Heart right ventricle (tissue), 16 donors: ENCODE results near the gene MAML2. TPM values are rescaled to one million over a fixed set of nuclear protein-coding genes. Genes with fewer than 3 reads are reported as not detected.

ENCODE experiments used
- ATAC-seq, 8 donors: fragments of 200-7000 bp; cut with Tn5 transposase; one replicate each; pipeline ENCODE4 v1.9.1; 2020; ENCODE audit warnings: mild to moderate bottlenecking in 8 of 8, moderate library complexity in 8 of 8, moderate number of reproducible peaks in 1 of 8
- DNase-seq, 2 donors: peaks; one replicate each; pipeline ENCODE4 v3.0.0-alpha.2; 2020
- H3K27ac ChIP-seq, 10 donors: fragments of 200-600 bp; sonication (generic) in 2 of 10; one replicate each; pipeline versions ENCODE4 v1.5.0 to v1.8.0; 2020 to 2022; ENCODE audit warnings: mild to moderate bottlenecking in 3 of 10
- H3K27me3 ChIP-seq, 7 donors: fragments of 200-600 bp; one replicate each; pipeline ENCODE4 v1.8.0; 2021 to 2022; ENCODE audit warnings: mild to moderate bottlenecking in 2 of 7
- H3K36me3 ChIP-seq, 9 donors: fragments of 200-600 bp; sonication (generic) in 1 of 9; one replicate each; pipeline versions ENCODE4 v1.5.0 to v1.8.0; 2020 to 2022; ENCODE audit warnings: mild to moderate bottlenecking in 2 of 9
- H3K4me1 ChIP-seq, 9 donors: fragments of 200-600 bp; sonication (generic) in 1 of 9; one replicate each; pipeline versions ENCODE4 v1.5.0 to v1.8.0; 2020 to 2022; ENCODE audit warnings: mild to moderate bottlenecking in 4 of 9
- H3K4me3 ChIP-seq, 10 donors: fragments of 200-600 bp; sonication (generic) in 2 of 10; one replicate each; pipeline versions ENCODE4 v1.5.0 to v1.8.0; 2020 to 2022; ENCODE audit warnings: mild to moderate bottlenecking in 7 of 10, moderate library complexity in 2 of 10
- H3K9me3 ChIP-seq, 11 donors: fragments of 200-600 bp in 10 of 11; sonication (generic) in 2 of 11; one replicate each; pipeline versions ENCODE4 v1.5.0 to v1.8.0; 2013 to 2022; ENCODE audit warnings: mild to moderate bottlenecking in 2 of 11, control low read depth in 1 of 11, moderate library complexity in 1 of 11
- WGBS, 2 donors: extraction: QIAGEN DNeasy Blood & Tissue Kit; methylation state at CpG; one replicate each; pipeline ENCODE4 v1.1.7; 2013; ENCODE audit warnings: inconsistent platforms in 1 of 2; 5-methylcytosine and 5-hydroxymethylcytosine counted together
- intact Hi-C, 10 donors: fragments of 100-400 bp; cut with DNase I; formaldehyde crosslinking; loops; one replicate each; pipeline versions ENCODE4 v1.11.1 to v1.14.2; 2022
- polyA plus RNA-seq, 2 donors: library from polyadenylated mRNA; stranded (reverse); fragments of 200-250 nt; gene quantifications; one replicate each; pipeline ENCODE4 v1.2.3, GENCODE V29; 2013
- total RNA-seq, 10 donors: library from RNA; stranded (reverse); fragmentation: NEBNext Ultra II Directional in 3 of 10; extraction: Animal tissue kit (Norgen Biotek cat#: 25700) in 3 of 10; gene quantifications; one replicate each; pipeline versions ENCODE4 v1.2.1 to v1.2.4, GENCODE V29; 2021 to 2023
- TF ChIP-seq, protein P1 (sequence below), 9 donors: fragments of 200-600 bp; sonication (generic) in 2 of 9; IDR thresholded peaks; one replicate each; pipeline versions ENCODE4 v1.5.0 to v1.8.0; 2021 to 2022; ENCODE audit warnings: antibody characterized with exemption in 9 of 9, mild to moderate bottlenecking in 5 of 9, moderate library complexity in 1 of 9
- donor health status: Arrhythmogenic right ventricular cardiomyopathy.
- donor health status: ischemic (EF 13 %, LVEDD 7.1; RV severe dilation, severe dysfunction).
- donor health status: healthy with polysubstance abuse.
- donor health status: DM: no; HTN: yes; CAD: no.
- donor health status: DM: no; HTN: no; CAD: no.
- donor health status: ischemic (EF 25% LVEDD 6.9; RV normal size, moderate dysfunction).
- donor health status: ischemic (EF 25% LVEDD 5.7; RV mildly dilated, moderate dysfunction).
- donor health status: healthy.
- donor health status: DM: yes; HTN: yes; CAD: no.
- donor health status: Ischemic cardiomyopathy.
- donor health status: ischemic (EF 35%, LVEDD 5.7; RV mildly dilated, moderate dysfunction).
- donor health status: nonischemic (EF 11% LVEDD 7.7; RV severe dilation, severe dysfunction).
- donor health status: DM: yes; HTN: yes; CAD: no.
- donor health status: PGD.
- donor health status: ischemic (EF 29% LVEDD 5.4; RV normal size, mild dysfunction).
- donor health status: nonischemic (EF 23%, LVEDD 6.1; RV moderate dilation, normal function).

MAML2 gene
- total and polyA plus RNA-seq, 12 donors = 1.3 to 6.1 (median 4.1) TPM

DNA sequence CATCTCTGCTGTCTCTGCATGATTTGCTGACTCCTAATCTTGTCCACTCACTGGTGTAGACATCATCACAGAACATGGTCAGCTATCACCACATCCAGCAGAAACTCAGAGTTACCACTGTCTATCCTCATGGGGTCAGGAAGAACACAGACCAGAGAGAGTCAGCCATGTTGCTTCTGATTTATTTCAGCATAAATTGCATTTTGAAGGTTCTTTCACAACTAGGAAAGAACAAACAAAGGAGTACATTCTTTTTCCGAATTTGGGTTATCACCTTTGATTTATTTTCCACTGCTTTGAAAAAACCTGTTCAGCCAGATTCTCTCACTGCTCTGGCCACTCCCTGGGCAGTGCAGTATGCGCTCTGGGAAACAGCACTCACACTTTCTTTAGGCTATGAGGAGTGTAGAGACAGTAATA lies 247.1 kb downstream of the MAML2 start:
- H3K27me3 ChIP-seq = no peaks in the 10 kb centered on the region
- H3K36me3 ChIP-seq = peaks cover 0 to 16% (median 0%) of the 10 kb centered on the region in 9 donors
- DNase-seq (no peak), ATAC-seq (no peak)
- H3K4me1 ChIP-seq = peaks cover 0 to 37% (median 16%) of the 10 kb centered on the region in 9 donors
- no peak overlapping the region for H3K27ac ChIP-seq
- TF ChIP-seq, protein P1, sequence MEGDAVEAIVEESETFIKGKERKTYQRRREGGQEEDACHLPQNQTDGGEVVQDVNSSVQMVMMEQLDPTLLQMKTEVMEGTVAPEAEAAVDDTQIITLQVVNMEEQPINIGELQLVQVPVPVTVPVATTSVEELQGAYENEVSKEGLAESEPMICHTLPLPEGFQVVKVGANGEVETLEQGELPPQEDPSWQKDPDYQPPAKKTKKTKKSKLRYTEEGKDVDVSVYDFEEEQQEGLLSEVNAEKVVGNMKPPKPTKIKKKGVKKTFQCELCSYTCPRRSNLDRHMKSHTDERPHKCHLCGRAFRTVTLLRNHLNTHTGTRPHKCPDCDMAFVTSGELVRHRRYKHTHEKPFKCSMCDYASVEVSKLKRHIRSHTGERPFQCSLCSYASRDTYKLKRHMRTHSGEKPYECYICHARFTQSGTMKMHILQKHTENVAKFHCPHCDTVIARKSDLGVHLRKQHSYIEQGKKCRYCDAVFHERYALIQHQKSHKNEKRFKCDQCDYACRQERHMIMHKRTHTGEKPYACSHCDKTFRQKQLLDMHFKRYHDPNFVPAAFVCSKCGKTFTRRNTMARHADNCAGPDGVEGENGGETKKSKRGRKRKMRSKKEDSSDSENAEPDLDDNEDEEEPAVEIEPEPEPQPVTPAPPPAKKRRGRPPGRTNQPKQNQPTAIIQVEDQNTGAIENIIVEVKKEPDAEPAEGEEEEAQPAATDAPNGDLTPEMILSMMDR (IDR thresholded peaks at IDR 0.05) = no peak
- intact Hi-C loops = no loop called here
- H3K4me3 ChIP-seq = no peak overlapping the region
- no peaks in the 10 kb centered on the region for H3K9me3 ChIP-seq
- 80 to 85% methylated on average over 2 of the region's 2 CpGs for WGBS, 2 donors

DNA sequence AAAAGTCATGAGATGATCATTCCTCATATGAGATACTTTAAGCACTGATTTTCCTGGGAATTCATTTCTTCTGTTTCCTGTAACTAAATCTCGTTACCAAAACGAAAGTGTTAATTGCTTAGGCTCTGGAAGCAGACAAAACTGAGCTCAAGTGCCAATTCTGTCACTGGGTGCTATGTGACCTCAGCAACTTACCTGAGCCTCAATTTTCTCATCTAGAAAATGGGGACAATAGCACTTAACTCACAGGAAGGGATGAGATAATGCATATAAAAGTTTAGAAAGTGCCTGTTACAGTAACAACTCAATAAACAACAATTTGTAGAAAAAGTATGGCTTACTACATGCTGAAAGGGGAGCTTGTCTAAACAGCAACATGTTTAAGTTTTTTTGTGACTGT lies 248.8 kb downstream of the MAML2 start:
- H3K27me3 ChIP-seq = no peaks in the 10 kb centered on the region
- no peak overlapping the region for H3K27ac ChIP-seq
- WGBS, 2 donors = 63 to 77% methylated on average over 2 of the region's 2 CpGs
- peaks cover 0 to 18% (median 0%) of the 10 kb centered on the region in 9 donors for H3K36me3 ChIP-seq
- no peak for ATAC-seq
- H3K4me1 ChIP-seq = peaks cover 0 to 42% (median 20%) of the 10 kb centered on the region in 9 donors
- DNase-seq = no peak
- no peaks in the 10 kb centered on the region for H3K9me3 ChIP-seq
- intact Hi-C loops = no loop called here
- TF ChIP-seq, protein P1 (IDR thresholded peaks at IDR 0.05) = no peak
- H3K4me3 ChIP-seq = no peak overlapping the region

DNA sequence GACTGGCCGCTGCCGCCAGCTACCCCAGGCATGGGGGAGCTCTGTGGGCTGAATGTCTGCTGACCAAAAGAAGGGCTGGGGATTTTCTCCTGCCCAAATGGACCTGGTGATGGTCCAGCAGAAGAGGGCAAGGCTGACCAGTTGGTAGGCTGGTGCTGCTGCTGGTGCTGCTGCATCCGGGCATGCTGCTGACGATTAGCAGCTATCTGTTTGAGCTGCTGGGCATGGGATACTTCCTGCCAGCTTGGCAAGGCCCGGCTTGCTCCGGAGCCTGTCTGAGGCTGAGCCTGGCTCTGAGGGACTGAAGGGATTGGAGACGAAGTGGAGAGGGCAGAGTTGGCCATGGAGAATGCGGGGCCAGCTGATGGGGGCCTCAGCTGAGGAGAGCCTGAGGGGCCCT lies 250.5 kb downstream of the MAML2 start:
- Histone ChIP-seq H3K27me3 (no peaks in the 10 kb centered on the region), H3K9me3 (no peaks in the 10 kb centered on the region), H3K4me1 (peaks cover 0 to 27% (median 13%) of the 10 kb centered on the region in 9 donors), H3K27ac (no peak overlapping the region), H3K36me3 (peaks cover 0 to 18% (median 0%) of the 10 kb centered on the region in 9 donors), H3K4me3 (no peak overlapping the region)
- DNase-seq (no peak), ATAC-seq (no peak)
- 95% methylated on average over 8 of the region's 8 CpGs for WGBS, 2 donors
- TF ChIP-seq, protein P1 (IDR thresholded peaks at IDR 0.05) = no peak
- intact Hi-C loops = no loop called here

DNA sequence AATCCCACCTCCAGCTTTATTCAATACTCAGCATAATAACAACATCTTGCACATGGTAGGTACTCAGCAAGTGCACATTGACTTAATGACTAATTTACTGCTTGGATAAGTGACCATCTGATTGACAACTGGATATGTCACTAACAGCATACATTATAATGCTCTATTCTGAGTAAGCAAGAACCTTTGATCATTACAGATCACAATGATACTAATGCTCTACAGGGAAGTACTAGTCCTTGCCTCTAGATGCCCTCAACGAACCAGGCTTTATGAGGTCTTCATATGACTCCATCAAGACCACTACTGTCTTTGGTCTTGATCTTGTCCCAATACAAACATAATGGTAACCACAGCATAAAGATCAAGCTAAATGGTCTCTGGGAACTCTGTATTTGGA lies 251.5 kb downstream of the MAML2 start:
- DNase-seq (no peak), ATAC-seq (peak in 1 of 8 donors; percentile 26)
- 78 to 87% methylated on average over 1 of the region's 1 CpG for WGBS, 2 donors
- intact Hi-C loops = no loop called here
- H3K27ac ChIP-seq = no peak overlapping the region
- H3K4me1 ChIP-seq = peaks cover 0 to 31% (median 13%) of the 10 kb centered on the region in 9 donors
- no peaks in the 10 kb centered on the region for H3K27me3 ChIP-seq
- H3K4me3 ChIP-seq = no peak overlapping the region
- TF ChIP-seq, protein P1 (IDR thresholded peaks at IDR 0.05) = no peak
- no peaks in the 10 kb centered on the region for H3K9me3 ChIP-seq
- peaks cover 0 to 18% (median 0%) of the 10 kb centered on the region in 9 donors for H3K36me3 ChIP-seq
